Lung (tissue), 12 donors: Measurements from ENCODE around the gene NUP98. TPM values are rescaled to one million over a fixed set of nuclear protein-coding genes. Genes with fewer than 3 reads are reported as not detected.

ENCODE experiments used
- ATAC-seq: fragments of 200-7000 bp; cut with Tn5 transposase; one replicate; pipeline ENCODE4 v1.9.1; 2020; ENCODE audit warnings: moderate number of reproducible peaks; ENCODE audit not compliant: insufficient read depth, low FRiP score
- DNase-seq, 3 donors: peaks; one replicate each; pipeline ENCODE4 v3.0.0-alpha.2; 2013 to 2017
- H3K27ac ChIP-seq, 2 donors: one replicate each; pipeline ENCODE4 v1.5.1; 2013; ENCODE audit warnings: mild to moderate bottlenecking in 2 of 2, moderate library complexity in 2 of 2, control low read depth in 1 of 2, inconsistent platforms in 1 of 2, low read depth in 1 of 2, low read length in 1 of 2
- H3K27me3 ChIP-seq, 3 donors: one replicate each; pipeline ENCODE4 v1.5.1; 2013; ENCODE audit warnings: low read length in 2 of 3; ENCODE audit not compliant: control insufficient read depth in 3 of 3, insufficient read depth in 3 of 3
- H3K36me3 ChIP-seq, 4 donors: one replicate each; pipeline ENCODE4 v1.5.1; 2013; ENCODE audit warnings: low read length in 4 of 4, mild to moderate bottlenecking in 1 of 4, moderate library complexity in 1 of 4; ENCODE audit not compliant: control insufficient read depth in 4 of 4, insufficient read depth in 4 of 4
- H3K4me1 ChIP-seq, 5 donors: one replicate each; pipeline ENCODE4 v1.5.1; 2013; ENCODE audit warnings: low read length in 5 of 5, mild to moderate bottlenecking in 2 of 5, moderate library complexity in 1 of 5; ENCODE audit not compliant: control insufficient read depth in 5 of 5, insufficient read depth in 5 of 5
- H3K4me3 ChIP-seq: one replicate; pipeline ENCODE4 v1.5.1; 2013; ENCODE audit warnings: mild to moderate bottlenecking, control low read depth, moderate library complexity
- H3K9ac ChIP-seq, 2 donors: one replicate each; pipeline ENCODE4 v1.5.1; 2013; ENCODE audit warnings: low read length in 2 of 2, control low read depth in 1 of 2; ENCODE audit not compliant: insufficient read depth in 1 of 2
- H3K9me3 ChIP-seq, 4 donors: one replicate each; pipeline ENCODE4 v1.5.1; 2013; ENCODE audit warnings: low read length in 3 of 4, mild to moderate bottlenecking in 1 of 4, moderate library complexity in 1 of 4; ENCODE audit not compliant: control insufficient read depth in 4 of 4, insufficient read depth in 3 of 4
- WGBS, 2 donors: extraction: QIAGEN DNeasy Blood & Tissue Kit; methylation state at CpG; one replicate each; pipeline ENCODE4 v1.1.7; 2013; 5-methylcytosine and 5-hydroxymethylcytosine counted together
- polyA plus RNA-seq, 2 donors: library from polyadenylated mRNA; stranded (reverse); fragments of 200-250 nt; gene quantifications; one replicate each; pipeline ENCODE4 v1.2.1, GENCODE V29; 2013
- total RNA-seq, 2 donors: library from RNA; depleted of rRNA in 1 of 2; stranded (reverse); fragments of >200 nt in 1 of 2; gene quantifications; one replicate each; pipeline ENCODE4 v1.2.1, GENCODE V29; 2014 to 2021
- TF ChIP-seq, protein P1 (sequence below): IDR thresholded peaks from 2 replicates; pipeline ENCODE4 v1.5.1; 2012; ENCODE audit warnings: mild to moderate bottlenecking; ENCODE audit errors: control extremely low read depth, extremely low read depth
- donor health status: control.
- donor health status: control.
- donor health status: Bipolar disorder and iron deficiency.
- donor health status: healthy.
- donor health status: DM: yes; HTN: yes; CAD: no.

The NUP98 gene
- total and polyA plus RNA-seq, 4 donors: 16.6 to 109 (median 59.7) TPM

DNA sequence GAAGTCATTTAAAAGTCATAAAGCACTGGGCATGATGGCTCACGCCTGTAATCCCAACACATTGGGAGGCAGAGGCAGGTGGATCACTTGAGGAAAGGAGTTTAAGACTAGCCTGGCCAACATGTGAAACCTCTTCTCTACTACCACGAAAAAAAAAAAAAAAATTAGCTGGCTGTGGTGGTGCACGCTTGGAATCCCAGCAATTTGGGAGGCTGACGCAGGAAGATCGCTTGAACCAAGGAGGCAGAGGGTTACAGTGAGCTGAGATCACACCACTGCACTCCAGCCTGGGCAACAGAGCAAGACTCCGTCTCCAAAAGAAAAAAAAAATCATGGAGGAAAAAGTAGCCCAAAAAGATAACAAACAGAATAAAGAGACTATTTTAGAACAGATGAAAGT lies 42.2 kb downstream of the NUP98 start:
- 91 to 92% methylated on average over 6 of the region's 6 CpGs for WGBS, 2 donors
- ATAC-seq: no peak
- H3K9ac ChIP-seq: no peak overlapping the region

DNA sequence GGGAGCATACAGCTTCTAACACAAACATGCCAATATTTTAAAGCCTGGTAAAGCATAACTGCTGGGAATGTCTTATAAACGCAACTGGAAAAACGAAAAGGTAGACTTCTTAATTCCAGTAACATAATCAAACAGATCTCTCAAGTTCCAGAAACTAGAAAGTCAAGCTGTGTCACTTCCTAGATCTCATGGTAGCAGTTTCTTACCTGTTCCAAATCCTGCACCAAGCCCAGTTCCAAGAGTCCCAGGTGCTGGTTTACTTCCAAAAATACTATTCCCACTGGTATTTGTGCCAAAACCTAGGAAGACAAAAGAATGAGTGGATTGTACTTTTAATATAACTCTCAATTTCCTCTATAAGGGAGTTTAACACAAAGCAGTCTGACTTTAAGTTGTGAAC lies 44.2 kb downstream of the NUP98 start:
- ATAC-seq (no peak), DNase-seq (no peak)
- Histone ChIP-seq H3K9ac (no peak overlapping the region), H3K27ac (no peak overlapping the region), H3K36me3 (peaks cover 21 to 33% (median 31%) of the 10 kb centered on the region in 4 donors), H3K4me1 (no peaks in the 10 kb centered on the region), H3K9me3 (no peaks in the 10 kb centered on the region), H3K4me3 (no peak overlapping the region), H3K27me3 (no peaks in the 10 kb centered on the region)
- WGBS, 2 donors: 87 to 95% methylated on average over 2 of the region's 2 CpGs
- TF ChIP-seq, protein P1, sequence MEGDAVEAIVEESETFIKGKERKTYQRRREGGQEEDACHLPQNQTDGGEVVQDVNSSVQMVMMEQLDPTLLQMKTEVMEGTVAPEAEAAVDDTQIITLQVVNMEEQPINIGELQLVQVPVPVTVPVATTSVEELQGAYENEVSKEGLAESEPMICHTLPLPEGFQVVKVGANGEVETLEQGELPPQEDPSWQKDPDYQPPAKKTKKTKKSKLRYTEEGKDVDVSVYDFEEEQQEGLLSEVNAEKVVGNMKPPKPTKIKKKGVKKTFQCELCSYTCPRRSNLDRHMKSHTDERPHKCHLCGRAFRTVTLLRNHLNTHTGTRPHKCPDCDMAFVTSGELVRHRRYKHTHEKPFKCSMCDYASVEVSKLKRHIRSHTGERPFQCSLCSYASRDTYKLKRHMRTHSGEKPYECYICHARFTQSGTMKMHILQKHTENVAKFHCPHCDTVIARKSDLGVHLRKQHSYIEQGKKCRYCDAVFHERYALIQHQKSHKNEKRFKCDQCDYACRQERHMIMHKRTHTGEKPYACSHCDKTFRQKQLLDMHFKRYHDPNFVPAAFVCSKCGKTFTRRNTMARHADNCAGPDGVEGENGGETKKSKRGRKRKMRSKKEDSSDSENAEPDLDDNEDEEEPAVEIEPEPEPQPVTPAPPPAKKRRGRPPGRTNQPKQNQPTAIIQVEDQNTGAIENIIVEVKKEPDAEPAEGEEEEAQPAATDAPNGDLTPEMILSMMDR: no peak

More for the DNA sequence above, 42.2 kb downstream of the NUP98 start:
- no peak overlapping the region for H3K27ac ChIP-seq
- peaks cover 22 to 44% (median 35%) of the 10 kb centered on the region in 4 donors for H3K36me3 ChIP-seq
- no peaks in the 10 kb centered on the region for H3K4me1 ChIP-seq
- H3K9me3 ChIP-seq: no peaks in the 10 kb centered on the region
- DNase-seq: no peak
- H3K4me3 ChIP-seq: no peak overlapping the region
- no peaks in the 10 kb centered on the region for H3K27me3 ChIP-seq
- TF ChIP-seq, protein P1: no peak

DNA sequence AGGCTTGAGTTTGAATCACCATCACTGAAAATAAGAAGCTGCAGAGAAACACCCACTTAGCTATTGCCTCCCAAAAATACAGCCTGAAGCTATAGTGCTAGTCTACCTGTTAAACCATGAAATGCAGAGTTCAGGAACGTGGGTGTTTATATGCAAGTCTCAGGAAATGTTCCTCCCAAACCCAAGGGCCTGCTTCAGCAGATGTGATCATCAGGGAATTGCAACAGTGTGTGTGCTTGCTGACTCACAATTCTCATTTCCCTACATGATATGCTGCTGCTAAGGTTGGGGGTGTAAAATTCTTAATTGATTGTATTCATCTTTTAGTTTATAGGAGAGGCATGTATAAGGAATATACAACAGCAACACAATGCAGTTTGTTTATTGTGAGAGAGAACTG lies 49.6 kb downstream of the NUP98 start:
- peaks cover 23 to 42% (median 27%) of the 10 kb centered on the region in 4 donors for H3K36me3 ChIP-seq

More for the DNA sequence above, 49.6 kb downstream of the NUP98 start:
- ATAC-seq (peak; percentile 41), DNase-seq (no peak)
- H3K4me3 ChIP-seq: no peak overlapping the region
- TF ChIP-seq, protein P1: no peak
- 38 to 56% methylated on average over 1 of the region's 1 CpG for WGBS, 2 donors
- H3K27me3 ChIP-seq: no peaks in the 10 kb centered on the region
- H3K4me1 ChIP-seq: no peaks in the 10 kb centered on the region
- no peak overlapping the region for H3K9ac ChIP-seq
- no peak overlapping the region for H3K27ac ChIP-seq
- no peaks in the 10 kb centered on the region for H3K9me3 ChIP-seq
